ENCODE data around the gene CFAP65. TPM values are rescaled to one million over a fixed set of nuclear protein-coding genes. Genes with fewer than 3 reads are reported as not detected.

CFAP65 gene
- total RNA-seq, 2 experiments from 2014 or later = not detected

DNA sequence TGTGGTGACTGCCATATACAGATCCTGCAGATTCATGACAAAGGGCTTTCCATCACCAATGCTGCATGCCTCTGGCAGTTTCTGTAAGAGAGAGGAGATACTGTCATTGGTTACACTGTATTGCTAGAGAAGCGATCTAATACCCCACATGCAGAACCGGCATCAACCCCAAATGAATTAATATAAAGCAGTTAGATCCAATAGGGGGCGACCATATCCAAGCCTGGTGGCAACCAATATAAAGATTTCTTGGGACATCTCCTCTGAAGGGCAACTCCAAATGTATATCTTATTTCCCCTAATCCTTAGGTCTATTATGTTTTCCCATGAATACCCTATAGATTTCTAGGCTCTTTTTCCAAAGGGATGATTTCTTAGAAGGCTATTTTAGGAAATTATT lies 36.8 kb upstream of the CFAP65 start:
- POLR2A ChIA-PET = no interaction called here
- Mint-ChIP-seq H3K27me3 (no peaks in the 10 kb centered on the region), H3K4me1 (no peaks in the 10 kb centered on the region), H3K36me3 (ENCODE audit: low read depth) (no peaks in the 10 kb centered on the region), H3K27ac (no peak overlapping the region), H3K4me3 (no peak overlapping the region), H3K9me3 (no peaks in the 10 kb centered on the region)
- CTCF ChIA-PET = no interaction called here
- DNase-seq = no peak

DNA sequence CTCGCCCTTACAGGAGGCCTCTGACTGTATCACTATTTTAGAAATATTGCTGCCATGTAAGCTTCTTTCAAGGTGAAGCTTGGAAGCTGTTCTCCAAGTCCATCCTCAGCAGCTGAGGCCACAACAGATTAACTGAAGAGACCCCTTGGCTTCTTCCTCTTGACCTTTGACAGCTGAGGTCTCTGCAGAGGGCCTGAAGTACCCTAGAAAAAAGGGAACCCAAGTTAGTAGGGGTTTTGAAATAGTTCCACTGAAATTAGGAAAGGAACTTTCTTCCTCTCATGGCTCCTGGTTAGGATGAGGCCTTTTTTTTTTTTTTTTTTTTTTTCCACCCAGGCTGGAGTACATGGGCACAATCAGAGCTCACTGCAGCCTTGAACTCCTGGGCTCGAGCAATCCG lies 34.9 kb upstream of the CFAP65 start:
- Mint-ChIP-seq H3K4me1 (no peaks in the 10 kb centered on the region), H3K4me3 (no peak overlapping the region), H3K36me3 (ENCODE audit: low read depth) (no peaks in the 10 kb centered on the region), H3K27me3 (no peaks in the 10 kb centered on the region), H3K27ac (no peak overlapping the region), H3K9me3 (no peaks in the 10 kb centered on the region)
- DNase-seq = no peak
- CTCF ChIA-PET = interaction anchor here (0.6 to 4.5 kb wide), 7 partner anchors 12 to 220 kb away, joined by 3 to 28 read pairs (median 5); no protein-coding TSS in a partner anchor
- POLR2A ChIA-PET = no interaction called here

DNA sequence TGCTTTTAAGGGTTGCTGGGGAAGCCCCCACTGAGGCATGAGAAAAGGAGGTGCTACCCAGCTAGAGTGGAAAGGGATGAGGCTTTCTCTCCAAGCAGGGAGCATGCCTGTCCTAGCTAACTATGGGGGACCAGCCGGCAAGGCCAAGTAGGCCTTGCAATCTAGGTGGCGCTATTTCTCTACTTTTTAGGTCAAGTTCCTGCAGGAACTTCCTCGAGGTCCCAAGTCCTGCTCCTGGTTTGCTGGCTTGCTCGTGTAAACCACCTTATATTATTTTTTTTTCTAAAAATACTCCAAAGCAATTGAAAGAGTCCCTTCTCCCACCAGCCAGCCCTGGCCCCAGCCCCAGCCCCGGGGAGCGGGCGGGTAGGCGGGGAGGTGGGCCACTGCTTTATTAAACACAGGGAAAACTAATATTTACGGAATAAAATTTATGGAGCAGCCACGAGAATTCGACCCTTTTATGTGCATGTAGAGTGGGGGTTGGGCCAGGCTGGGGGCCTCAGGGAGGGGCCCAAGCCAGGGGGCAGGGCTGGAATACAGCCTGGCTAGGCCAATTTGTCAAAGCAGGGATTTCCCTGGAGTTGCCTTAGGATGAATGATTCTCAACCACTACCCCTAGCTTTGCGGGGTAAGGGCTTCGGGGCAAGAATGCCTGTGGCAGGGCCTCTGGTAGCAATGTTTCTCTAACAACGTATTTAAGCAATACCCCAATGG lies 32.3 kb upstream of the CFAP65 start:
- no peaks in the 10 kb centered on the region for H3K4me1 Mint-ChIP-seq
- no peak overlapping the region for H3K4me3 Mint-ChIP-seq
- no peak for DNase-seq
- H3K27me3 Mint-ChIP-seq = no peaks in the 10 kb centered on the region
- no peaks in the 10 kb centered on the region for H3K9me3 Mint-ChIP-seq
- H3K27ac Mint-ChIP-seq = no peak overlapping the region
- H3K36me3 Mint-ChIP-seq (ENCODE audit: low read depth) = no peaks in the 10 kb centered on the region
- ChIA-PET POLR2A (interaction anchor here (1.0 kb wide), 1 partner anchor 10 kb away, joined by 3 read pairs; no protein-coding TSS in a partner anchor), CTCF (interaction anchor here (0.8 to 4.5 kb wide), 17 partner anchors 10 to 227 kb away, joined by 3 to 28 read pairs (median 5); partner anchors contain the start of gene IHH)

DNA sequence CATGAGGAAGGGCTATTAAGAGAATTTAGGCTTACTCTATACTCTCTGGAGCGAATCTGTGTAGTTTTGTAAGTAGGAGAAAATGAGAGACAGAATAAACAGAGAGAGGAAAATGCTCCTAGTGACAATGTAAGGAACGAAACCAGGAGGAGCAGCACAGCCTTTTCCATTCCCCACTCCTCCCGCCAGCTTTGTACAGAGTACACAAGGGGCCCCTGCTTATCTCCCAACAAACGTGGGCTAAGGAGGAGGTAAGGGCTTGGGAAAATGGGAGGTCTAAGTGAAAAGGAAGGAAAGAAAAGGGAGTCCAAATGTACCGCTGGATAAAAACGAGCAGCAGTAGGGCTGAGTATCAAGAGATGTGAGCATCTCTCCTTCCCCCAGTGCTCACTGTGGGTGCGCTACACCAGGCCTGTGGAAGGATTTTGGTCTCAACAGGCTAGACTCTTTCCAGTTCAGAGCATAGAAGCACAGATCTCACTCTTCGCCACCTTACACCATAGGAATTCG lies 31.5 kb upstream of the CFAP65 start:
- Mint-ChIP-seq H3K27me3 (no peaks in the 10 kb centered on the region), H3K4me1 (no peaks in the 10 kb centered on the region), H3K4me3 (no peak overlapping the region), H3K36me3 (ENCODE audit: low read depth) (no peaks in the 10 kb centered on the region), H3K9me3 (no peaks in the 10 kb centered on the region), H3K27ac (no peak overlapping the region)
- POLR2A ChIA-PET = no interaction called here
- no peak for DNase-seq
- CTCF ChIA-PET = interaction anchor here (0.8 to 4.5 kb wide), 22 partner anchors 8 to 227 kb away, joined by 3 to 28 read pairs (median 4); partner anchors contain the start of gene IHH

DNA sequence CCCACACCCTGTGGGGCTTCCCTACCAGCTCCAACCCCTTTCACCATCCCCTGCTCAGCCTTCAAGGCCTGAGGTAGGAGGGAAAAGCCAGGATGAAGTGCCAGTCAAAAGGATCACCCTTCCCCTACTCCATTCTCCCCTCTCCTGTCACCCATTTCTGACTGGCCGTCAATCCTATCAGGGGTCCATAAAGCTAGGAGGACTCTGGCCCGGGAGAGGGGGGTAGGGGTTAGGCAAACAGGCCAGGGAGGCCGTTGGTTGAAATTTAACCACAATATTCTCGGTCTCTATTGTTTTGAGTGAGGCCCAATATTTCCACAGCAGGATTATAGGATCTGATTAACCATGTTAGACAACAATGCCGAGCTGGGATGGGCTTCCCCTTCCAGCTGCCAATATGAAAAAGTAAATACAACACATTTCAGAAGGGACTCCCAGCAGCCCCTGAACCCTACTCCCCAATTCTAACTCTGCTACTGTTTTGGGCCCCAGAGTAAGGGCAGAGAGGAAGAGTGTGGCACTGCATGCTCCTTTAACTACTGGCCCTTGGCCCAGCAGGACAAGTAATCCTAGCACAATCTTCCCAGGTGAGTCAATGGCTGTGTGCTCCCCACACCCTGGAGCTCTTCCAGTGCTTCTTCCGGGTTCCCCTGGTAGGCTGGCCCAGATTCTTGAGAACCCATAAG lies 30.0 kb upstream of the CFAP65 start:
- ChIA-PET POLR2A (no interaction called here), CTCF (interaction anchor here (0.7 to 4.3 kb wide), 12 partner anchors 8 to 229 kb away, joined by 3 to 22 read pairs (median 6); partner anchors contain the start of gene IHH)
- Mint-ChIP-seq H3K4me3 (no peak overlapping the region), H3K27ac (no peak overlapping the region), H3K36me3 (ENCODE audit: low read depth) (no peaks in the 10 kb centered on the region), H3K9me3 (no peaks in the 10 kb centered on the region), H3K4me1 (no peaks in the 10 kb centered on the region), H3K27me3 (no peaks in the 10 kb centered on the region)
- DNase-seq = no peak

DNA sequence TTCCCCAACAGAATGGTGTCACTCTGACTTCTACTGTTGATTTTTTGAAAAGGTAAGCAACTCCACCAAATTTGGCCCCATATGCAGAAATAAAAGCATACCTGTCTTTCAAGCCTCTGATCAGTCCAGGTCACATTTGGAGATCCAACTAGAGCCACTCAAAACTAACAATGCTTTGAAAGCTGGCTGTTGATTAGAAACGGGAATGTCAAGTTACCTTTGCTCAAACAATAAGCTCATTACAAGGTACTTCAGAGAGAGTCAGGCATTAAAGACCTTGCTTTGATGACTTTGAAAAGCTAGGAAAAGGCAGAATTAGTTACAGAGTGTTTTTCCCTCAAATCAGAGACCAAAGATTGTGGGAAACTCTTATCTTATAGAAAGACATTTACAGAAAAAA lies 24.2 kb upstream of the CFAP65 start:
- peaks cover 4% of the 10 kb centered on the region for H3K4me1 Mint-ChIP-seq
- ChIA-PET POLR2A (no interaction called here), CTCF (interaction anchor here (1.3 to 1.8 kb wide), 3 partner anchors 38 to 89 kb away, joined by 4 to 8 read pairs (median 5); no protein-coding TSS in a partner anchor)
- H3K4me3 Mint-ChIP-seq = no peak overlapping the region
- H3K9me3 Mint-ChIP-seq = no peaks in the 10 kb centered on the region
- DNase-seq = no peak
- H3K27ac Mint-ChIP-seq = no peak overlapping the region
- no peaks in the 10 kb centered on the region for H3K36me3 Mint-ChIP-seq (ENCODE audit: low read depth)
- peaks cover 34% of the 10 kb centered on the region for H3K27me3 Mint-ChIP-seq

DNA sequence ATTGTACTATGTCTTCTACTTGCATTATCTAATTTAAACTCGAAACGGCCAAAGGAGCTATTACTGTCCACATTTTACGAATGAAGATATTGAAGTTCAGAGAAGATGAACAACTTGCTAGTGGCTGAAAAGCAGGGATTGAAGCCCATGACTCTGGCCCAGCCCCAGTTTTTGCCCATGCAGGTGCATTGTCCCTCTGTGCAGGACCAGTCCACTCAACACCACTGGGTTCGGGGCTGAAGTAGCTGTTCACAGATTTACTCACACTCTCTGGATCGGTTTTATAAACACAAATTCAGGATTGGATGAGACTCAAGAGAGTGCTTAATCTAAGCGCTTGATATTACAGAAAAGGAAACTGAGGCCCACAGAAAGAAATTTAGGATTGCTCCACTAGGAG lies 20.8 kb upstream of the CFAP65 start:
- ChIA-PET POLR2A (no interaction called here), CTCF (interaction anchor here (1.3 to 8.3 kb wide), 6 partner anchors 11 to 92 kb away, joined by 3 to 115 read pairs (median 4); no protein-coding TSS in a partner anchor)
- Mint-ChIP-seq H3K9me3 (no peaks in the 10 kb centered on the region), H3K4me1 (peaks cover 18% of the 10 kb centered on the region), H3K27me3 (peaks cover 63% of the 10 kb centered on the region), H3K4me3 (no peak overlapping the region), H3K27ac (no peak overlapping the region), H3K36me3 (ENCODE audit: low read depth) (no peaks in the 10 kb centered on the region)
- no peak for DNase-seq

DNA sequence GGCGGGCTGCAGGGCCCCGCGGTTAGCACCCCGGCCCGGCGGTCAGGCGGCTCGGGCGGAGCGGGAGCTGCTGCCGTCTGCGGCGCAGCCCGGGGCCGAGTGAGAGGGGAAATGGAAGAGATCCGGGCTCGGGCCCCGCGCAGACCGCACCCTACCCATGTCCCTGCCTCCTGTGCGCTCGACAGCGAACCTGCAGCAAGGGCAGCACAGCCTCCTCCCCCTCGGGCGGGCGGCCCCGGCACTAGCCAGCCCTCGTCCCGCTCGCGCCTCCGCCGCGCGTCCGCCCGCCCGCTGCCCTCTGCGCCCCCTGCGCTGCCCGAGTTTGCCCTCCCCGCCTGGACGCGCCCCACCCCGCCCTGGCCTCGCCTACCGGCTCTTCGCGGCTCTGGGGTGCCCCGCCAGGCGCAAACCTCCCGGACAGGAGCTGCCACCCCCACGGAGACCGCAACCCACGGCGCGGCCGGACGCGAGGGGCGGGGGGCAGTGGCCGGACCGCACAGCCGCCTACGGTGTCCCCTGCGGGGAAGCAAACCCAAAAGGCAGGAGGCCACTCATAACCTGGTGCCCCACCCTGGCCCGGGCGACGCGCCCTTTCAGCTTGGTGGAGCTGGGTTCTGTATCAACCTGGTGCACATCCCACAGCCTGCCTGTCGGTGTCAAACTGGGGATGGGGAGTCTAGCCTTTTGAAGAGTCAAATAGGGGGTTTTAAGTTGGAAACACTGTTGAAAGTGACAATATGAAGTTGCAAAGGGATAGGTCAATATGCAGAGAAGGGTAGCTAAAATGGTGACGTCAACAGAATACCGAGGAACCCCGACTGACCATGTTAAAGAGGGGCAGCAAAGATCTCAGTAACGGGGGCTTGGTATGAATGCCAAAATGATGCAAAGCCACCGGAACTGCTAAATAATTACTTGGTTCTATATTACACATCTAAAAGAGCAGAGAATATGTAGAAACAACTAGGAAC lies 19.8 kb upstream of the CFAP65 start, which contains the start of gene IHH:
Gene IHH, minus strand, starts transcription at position 101 of the 971 bp plus-strand sequence. CDS start 454 bp downstream, outside the sequence.
- peak within 1 kb of the TSS; percentile 1 for H3K4me3 Mint-ChIP-seq
- CTCF ChIA-PET = interaction anchor here (1.3 to 8.3 kb wide), 9 partner anchors 11 to 234 kb away, joined by 3 to 115 read pairs (median 8); no protein-coding TSS in a partner anchor
- DNase-seq = no peak

DNA sequence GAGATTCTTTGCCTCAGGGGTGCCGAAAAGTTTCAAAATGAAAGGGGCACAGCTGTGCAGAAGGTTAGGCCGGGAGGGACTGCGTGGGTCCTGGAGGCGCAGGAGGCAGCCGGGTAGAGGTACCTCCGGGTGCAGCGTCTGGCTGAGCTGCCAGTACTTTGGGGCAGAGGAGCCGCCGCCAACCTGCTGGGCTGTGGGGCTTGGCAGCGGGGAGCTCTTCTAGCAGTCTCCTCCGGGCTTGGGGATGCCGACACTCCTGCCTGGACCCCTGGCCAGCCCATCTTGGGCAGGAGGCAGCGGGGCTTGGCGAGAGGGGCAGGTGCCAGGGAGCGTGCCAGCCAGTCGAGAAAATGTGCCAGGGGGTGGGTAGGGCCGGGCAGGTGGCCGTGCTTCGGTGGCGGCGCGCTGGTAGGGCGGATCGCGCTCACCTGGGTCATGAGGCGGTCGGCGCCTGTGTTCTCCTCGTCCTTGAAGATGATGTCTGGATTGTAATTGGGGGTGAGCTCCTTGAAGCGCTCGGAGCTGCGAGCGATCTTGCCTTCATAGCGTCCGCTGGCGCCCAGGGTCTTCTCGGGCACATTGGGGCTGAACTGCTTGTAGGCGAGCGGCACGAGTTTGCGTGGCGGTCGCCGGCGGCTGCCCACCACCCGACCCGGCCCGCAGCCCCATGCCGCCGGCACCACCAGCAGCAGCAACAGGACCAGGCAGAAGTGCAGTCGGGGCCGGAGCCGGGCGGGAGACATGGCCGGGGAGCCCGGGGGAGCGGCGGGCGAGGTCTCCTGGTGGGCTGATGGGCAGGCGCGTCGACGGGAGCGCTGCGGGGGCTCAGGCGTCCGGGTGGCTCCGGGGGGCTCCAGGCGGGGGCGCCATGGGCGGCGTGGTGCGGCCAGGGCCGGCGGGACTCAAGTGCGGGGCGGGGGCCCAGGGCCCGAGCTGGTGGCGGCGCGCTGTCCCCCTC lies 18.7 kb upstream of the CFAP65 start:
- H3K36me3 Mint-ChIP-seq (ENCODE audit: low read depth) = no peaks in the 10 kb centered on the region
- peak overlapping the region; percentile 1 for H3K4me3 Mint-ChIP-seq
- CTCF ChIA-PET = interaction anchor here (0.6 to 8.3 kb wide), 8 partner anchors 12 to 240 kb away, joined by 4 to 115 read pairs (median 14); no protein-coding TSS in a partner anchor
- DNase-seq = no peak
- H3K9me3 Mint-ChIP-seq = no peaks in the 10 kb centered on the region
- no peak overlapping the region for H3K27ac Mint-ChIP-seq
- peaks cover 76% of the 10 kb centered on the region for H3K27me3 Mint-ChIP-seq
- peaks cover 18% of the 10 kb centered on the region for H3K4me1 Mint-ChIP-seq
- POLR2A ChIA-PET = interaction anchor here (0.9 to 1.6 kb wide), 3 partner anchors 21 to 240 kb away, joined by 3 to 4 read pairs (median 4); no protein-coding TSS in a partner anchor

More for the DNA sequence above, 19.8 kb upstream of the CFAP65 start, which contains the start of gene IHH:
- Mint-ChIP-seq H3K27me3 (peaks cover 71% of the 10 kb centered on the region), H3K4me1 (peaks cover 18% of the 10 kb centered on the region), H3K9me3 (no peaks in the 10 kb centered on the region), H3K36me3 (ENCODE audit: low read depth) (no peaks in the 10 kb centered on the region), H3K27ac (no peak within 1 kb of the TSS)
- POLR2A ChIA-PET = no interaction called here

DNA sequence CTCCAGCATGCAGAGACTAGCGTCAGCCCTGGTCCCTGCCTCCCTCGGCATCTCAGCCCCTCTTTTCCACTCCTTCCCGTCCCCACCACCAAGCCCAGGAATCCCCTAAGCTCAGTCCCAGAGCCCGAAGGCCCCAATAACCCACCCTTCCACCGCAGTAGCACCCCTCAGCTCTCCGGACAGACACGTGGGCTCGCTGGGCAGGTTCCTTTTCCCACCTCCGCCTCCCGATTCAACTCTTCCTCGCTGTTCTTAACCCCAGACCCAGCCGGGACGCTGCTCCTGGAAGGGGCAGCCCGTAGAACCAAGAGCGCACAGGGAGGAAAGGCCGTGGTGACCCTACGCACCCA lies 18.0 kb upstream of the CFAP65 start:
- no peak for DNase-seq
- POLR2A ChIA-PET = interaction anchor here (0.9 to 1.6 kb wide), 3 partner anchors 21 to 240 kb away, joined by 3 to 4 read pairs (median 4); no protein-coding TSS in a partner anchor
- Mint-ChIP-seq H3K27ac (no peak overlapping the region), H3K4me1 (peaks cover 18% of the 10 kb centered on the region), H3K27me3 (peaks cover 71% of the 10 kb centered on the region), H3K4me3 (no peak overlapping the region), H3K9me3 (no peaks in the 10 kb centered on the region), H3K36me3 (ENCODE audit: low read depth) (no peaks in the 10 kb centered on the region)
- CTCF ChIA-PET = interaction anchor here (0.6 to 8.3 kb wide), 12 partner anchors 12 to 241 kb away, joined by 4 to 115 read pairs (median 8); partner anchors contain the start of gene CFAP65
